ENCODE measurements around the gene FASTK.

- TF ChIP-seq CTCF (conservative IDR thresholded peaks at IDR 0.05; ENCODE audit: low read depth, low read length) (no peak), RCOR1 (IDR thresholded peaks at IDR 0.05; ENCODE audit: insufficient replicate concordance, low read length) (no peak), POLR2A (IDR thresholded peaks at IDR 0.05; ENCODE audit: low read depth, low read length) (no peak), FOS (IDR thresholded peaks at IDR 0.05; ENCODE audit: low read depth, low read length) (no peak), RAD21 (IDR thresholded peaks at IDR 0.05; ENCODE audit: low read length) (no peak), CEBPB (IDR thresholded peaks at IDR 0.05; ENCODE audit: low read depth, low read length) (no peak), BHLHE40 (IDR thresholded peaks at IDR 0.05; ENCODE audit: low read depth, low read length) (no peak), NFE2L2 (IDR thresholded peaks at IDR 0.05; ENCODE audit: low read depth, low read length) (no peak), RFX5 (IDR thresholded peaks at IDR 0.05; ENCODE audit: low read depth, low read length) (no peak)
Measured at GRCh38 chr7:151048911-151049463, 31.6 kb downstream of the FASTK start.
